ENCODE measurements around the gene TUT4.
A peak's percentile ranks its signal among the peaks of the same experiment; 100 is the strongest.

TUT4 gene

DNA sequence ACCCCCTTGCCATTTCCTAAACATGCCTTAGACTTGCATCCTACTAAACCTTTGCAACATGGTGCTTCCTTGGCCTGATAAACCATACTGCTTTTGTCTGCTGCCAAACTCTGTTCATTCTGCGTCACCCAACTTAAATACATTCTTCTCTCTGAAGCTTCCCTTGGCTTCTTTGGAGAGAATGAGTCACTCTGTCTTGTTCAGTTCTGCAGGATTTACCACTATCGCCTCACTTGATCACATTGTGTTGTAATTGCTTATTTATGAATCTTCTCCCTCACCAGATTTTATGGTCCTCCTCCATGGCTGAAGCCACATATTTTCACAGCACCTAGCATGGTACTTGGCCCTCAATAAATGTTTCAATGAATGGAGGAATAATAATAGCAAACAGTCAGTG, 21.7 kb upstream of the TUT4 start:
- no peak for DNase-seq (ENCODE audit: low read depth in 3 of 3)

DNA sequence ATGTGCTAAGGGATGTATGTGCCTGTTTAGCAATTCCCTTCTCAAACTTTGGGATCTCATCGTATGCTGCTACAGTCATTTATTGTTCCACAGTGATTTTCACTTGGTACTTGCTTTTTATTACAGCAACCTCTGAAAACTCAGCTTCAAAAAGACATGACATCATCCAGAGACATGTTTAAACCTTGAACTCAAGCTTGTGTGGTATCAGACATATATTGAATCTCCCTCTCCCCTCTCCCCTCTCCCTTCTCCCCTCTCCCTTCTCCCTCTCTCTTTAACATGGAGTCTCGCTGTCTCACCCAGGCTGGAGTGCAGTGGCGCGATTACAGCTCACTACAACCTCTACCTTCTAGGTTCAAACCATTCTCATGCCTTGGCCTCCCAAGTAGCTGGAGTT, 19.5 kb upstream of the TUT4 start:
- no peak for DNase-seq (ENCODE audit: low read depth in 3 of 3)

DNA sequence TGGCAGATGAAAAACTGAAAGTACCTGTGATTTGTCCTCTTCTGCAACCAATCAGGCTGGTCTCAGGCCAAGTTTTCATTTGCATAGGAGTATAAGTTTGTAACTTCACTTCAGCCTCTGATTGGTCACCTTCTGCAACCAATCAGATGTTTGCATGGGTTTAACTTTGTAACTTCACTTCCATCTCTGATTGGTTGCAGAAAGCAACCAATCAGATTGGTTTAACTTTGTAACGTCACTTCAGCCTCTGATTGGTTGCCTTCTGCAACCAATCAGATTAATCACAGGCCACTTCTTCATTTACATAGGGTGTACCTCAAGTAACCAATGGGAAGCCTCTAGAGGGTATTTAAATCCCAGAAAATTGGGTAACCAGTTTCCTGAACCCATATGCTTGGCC, 18.9 kb upstream of the TUT4 start:
- DNase-seq (ENCODE audit: low read depth in 3 of 3), result no peak

DNA sequence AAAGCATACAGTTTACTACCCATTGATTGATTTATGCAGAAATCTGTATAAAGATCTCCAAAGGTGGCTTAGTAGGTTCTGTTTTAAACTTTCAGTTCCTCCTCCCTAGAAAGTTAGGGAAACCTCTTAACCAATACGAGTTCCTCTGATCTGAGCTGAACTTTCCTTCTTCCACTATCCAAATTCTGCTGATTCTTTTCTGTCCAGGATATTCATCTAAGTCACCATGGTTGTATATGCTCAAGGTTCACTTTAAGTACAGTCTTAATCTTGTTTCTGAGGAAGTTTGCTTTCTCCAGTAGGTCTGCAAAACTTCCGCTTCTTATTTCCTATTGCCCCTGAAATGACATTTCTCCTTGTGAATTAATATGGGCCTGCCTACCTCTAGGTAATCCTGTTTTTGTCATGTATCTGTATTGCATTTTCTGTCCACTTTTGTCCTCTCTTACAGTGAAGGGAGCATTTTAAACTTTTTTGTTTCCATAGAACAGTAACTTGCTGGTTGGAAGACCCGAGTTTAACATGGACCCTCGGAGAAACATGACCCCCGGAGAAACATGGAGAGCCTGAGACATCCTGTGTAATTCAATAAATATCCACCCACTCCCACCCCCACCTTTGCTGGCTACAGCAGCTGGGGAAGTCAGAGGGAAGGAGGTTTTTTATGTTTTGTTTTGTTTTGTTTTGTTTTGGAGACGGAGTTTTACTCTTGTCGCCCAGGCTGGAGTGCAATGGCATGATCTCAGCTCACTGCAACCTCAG, 16.7 kb upstream of the TUT4 start:
- no peak for DNase-seq (ENCODE audit: low read depth in 3 of 3)

DNA sequence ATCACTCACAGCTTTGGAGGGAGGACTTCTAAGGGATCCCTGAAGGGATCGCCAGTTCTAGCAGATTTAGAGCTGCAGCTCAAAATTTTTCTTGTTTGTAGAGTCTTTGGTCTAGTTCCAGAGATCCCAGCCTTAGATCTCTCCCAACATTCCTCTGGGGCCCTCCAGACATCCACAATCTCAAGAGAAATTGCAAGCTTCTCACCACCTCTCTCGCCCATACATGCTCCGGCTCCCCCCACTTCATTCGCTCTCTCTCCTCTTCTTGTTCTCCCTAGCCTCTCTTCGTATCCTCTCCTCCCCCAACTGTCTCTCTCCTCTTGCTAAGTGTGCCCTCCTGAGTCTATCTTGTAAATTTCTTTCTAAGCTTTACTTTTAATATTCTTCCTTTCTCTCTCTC, 15.1 kb upstream of the TUT4 start:
- no peak for DNase-seq (ENCODE audit: low read depth in 3 of 3)

- DNase-seq (ENCODE audit: low read depth in 3 of 3), result no peak
These were observed 9.9 kb upstream of the TUT4 start for GRCh38 chr1:52562766-52563165.

GRCh38 chr1:52559875-52560274, 7.0 kb upstream of the TUT4 start:
- no peak for DNase-seq (ENCODE audit: low read depth in 3 of 3)

DNA sequence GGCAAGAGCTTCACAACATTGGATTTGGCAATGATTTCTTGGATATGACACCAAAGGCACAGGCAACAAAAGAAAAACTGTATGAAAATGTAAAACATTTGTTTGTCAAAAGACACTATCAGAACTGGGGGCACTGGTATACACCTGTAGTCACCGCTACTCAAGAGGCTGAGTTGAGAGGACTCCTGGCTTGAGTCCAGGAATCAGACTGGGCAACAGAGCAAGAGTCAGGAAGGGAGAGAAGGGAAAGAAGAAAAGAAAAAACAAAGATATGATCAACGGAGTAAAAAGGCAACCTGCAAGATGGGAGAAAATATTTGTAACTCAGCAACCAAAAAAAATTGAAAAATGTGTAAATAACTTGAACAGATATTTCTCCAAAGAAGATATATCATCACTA, 6.0 kb upstream of the TUT4 start:
- DNase-seq (ENCODE audit: low read depth in 3 of 3), result no peak

GRCh38 chr1:52556641-52557360, 3.9 kb upstream of the TUT4 start:
- no peak for DNase-seq (ENCODE audit: low read depth in 3 of 3)

GRCh38 chr1:52554756-52555155, 1.9 kb upstream of the TUT4 start:
- DNase-seq (ENCODE audit: low read depth in 3 of 3), result no peak

DNA sequence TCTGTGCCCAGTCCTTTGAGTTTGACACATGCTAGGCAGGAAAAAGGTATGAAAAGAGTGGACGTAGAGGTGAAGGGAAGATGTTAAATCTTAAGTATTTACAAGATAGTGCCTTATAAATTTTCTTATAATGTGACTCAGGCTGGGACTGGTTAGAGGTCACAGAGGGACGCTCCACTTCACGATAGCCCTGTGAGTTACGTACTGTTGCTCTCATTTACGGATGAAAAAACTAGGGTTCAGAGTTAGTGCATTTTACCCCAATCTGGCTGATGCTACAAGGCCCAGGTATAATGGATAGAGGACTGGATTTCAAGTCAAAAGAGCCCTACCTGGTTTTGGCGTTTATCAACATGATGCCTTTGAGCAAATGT, 1.4 kb upstream of the TUT4 start:
- DNase-seq (ENCODE audit: low read depth in 3 of 3), result no peak

DNA sequence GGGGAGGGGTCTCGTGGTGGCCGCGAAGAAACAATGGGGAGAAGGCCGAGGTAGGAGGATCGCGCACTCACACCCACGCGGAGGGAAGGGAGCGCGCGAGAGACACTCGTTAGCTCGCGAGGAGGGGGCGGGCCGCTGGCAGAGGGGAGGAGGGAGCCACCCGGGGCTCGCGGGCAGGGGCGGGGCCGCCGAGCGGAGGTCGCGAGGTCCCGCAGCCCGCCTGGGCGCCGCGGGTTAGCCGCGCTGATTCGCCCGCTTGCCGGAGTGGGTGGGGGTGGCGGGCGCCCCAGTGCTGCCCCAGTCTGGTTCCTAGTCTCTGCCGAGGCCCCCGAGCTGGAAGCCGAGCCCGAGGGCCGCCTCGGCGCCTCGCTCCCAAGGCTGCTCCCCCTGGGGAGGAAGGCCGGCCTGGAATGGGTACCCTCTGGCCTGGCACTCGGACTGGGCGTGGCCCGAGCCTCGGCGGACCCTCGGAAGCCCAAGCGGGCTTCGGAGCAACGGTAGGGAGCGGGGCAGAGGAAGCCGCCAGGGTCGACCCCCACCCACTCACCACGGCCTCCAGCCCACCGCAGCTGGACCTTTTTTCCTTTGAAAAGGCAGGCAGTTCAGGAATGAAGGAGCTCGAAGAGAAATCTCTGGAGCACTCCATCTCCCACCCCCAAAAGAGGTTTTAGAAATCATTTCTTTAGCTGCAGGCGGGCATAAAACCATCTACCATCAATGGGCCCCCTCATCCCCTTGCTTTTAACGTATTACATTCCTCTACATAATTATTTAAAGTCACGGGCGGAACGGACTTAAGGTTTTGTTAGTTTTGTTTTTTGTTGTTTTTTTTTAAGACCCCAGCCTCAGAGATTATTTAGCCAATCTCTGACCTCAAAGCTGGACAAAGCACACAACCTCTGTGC, 722 bp upstream of the TUT4 start:
- DNase-seq (ENCODE audit: low read depth in 3 of 3), result peak; percentile 84 to 86 (median 86)

GRCh38 chr1:52552236-52552504, 722 bp downstream of the TUT4 start:
- peak; percentile 23 to 44 (median 41) for DNase-seq (ENCODE audit: low read depth in 3 of 3)

GRCh38 chr1:52551507-52552235, 1.2 kb downstream of the TUT4 start:
- peak in 1 of 3 experiments; percentile 17 for DNase-seq (ENCODE audit: low read depth in 3 of 3)

- DNase-seq (ENCODE audit: low read depth in 3 of 3), result no peak
These were observed 2.4 kb downstream of the TUT4 start for GRCh38 chr1:52550447-52550846.

- no peak for DNase-seq (ENCODE audit: low read depth in 3 of 3)
These were observed 3.6 kb downstream of the TUT4 start for GRCh38 chr1:52549267-52549666.

DNA sequence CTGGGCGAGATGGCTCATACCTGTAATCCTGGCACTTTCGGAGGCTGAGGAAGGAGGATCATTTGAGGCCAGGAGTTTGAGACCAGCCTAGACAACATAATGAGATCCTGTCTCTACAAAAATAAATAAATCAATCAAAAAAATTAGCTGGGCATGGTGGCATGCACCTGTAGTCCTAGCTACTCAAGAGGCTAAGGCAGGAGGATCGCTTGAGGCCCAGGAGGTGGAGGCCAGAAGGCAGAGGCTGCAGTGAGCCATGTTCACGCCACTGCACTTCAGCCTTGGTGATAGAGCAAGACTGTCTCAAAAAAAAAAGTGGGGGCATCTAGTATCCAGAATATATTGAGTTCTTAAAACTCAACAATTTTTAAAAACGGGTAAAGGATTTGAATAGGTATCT, 6.0 kb downstream of the TUT4 start:
- DNase-seq (ENCODE audit: low read depth in 3 of 3), result no peak

DNA sequence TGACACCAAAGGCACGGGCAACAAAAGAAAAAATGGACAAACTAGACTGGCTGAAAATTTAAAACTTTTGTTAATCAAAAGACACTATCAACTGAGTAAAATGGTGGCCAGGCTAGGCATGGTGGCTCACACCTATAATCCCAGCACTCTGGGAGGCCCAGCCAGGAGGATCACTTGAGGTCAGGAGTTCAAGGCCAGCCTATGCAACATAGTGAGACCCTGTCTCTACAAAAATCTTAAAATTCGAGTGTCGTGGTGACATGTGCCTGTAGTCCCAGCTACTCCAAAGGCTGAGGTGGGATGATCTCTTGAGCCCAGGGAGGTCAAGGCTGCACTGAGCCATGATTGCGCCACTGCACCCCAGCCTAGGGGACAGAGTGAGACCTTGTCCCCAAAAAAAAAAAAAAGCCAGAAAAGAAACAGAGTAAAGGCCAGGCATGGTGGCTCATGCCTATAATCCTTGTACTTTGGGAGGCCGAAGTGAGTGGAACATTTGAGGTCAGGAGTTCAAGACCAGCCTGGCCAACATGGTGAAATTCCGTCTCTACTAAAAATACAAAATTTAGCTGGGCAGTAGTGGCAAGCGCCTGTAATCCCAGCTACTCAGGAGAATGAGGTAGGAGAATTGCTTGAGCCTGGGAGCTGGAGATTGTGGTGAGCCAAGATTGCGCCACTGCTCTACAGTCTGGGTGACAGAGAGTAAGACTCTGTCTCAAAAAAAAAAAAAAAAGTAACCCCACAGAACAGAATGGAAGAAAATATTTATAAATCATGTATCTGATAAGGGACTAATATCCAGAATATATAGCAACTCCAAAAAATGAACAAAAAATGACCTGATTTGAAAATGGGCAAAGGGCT, 8.0 kb downstream of the TUT4 start:
- DNase-seq (ENCODE audit: low read depth in 3 of 3), result no peak

- no peak for DNase-seq (ENCODE audit: low read depth in 3 of 3)
These were observed 10.7 kb downstream of the TUT4 start for GRCh38 chr1:52542085-52542688.

DNA sequence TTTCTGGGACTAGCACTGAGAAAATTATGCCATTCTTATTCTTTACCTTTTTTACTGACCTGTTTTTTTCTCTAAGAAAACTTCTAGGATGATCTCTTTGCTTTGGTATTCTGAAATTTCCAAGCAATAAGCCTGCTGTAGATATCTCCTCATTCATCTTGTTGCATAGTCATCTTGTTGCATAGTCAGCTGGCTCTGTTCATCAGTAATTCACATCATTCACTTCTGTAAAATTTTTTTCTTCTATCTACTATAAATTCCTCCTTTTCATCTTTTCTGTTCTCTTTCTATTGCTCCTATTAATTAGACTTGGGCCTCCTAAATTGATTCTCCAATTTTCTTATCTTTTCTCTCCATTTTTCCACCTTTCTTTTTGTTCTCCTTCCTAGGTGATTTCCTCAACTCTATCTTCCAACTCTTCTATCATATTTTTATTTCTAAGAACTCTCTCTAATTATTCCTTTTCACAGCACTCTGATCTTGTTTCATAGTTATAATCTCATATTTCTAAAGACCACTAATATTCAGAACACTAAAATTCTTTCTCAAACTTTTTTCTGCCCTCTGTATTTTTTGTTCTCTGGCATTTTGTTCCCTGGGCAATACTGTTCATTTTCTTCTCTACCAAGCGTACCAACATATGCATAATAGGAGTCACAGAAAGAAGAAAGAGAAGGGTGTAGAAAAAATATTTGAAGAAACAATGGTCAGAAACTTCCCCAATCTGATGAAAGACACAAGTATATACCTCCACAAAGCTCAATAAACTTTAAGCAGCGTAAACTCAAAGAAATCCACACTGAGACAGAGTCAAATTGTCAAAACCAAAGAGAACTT, 17.7 kb downstream of the TUT4 start:
- no peak for DNase-seq (ENCODE audit: low read depth in 3 of 3)

Measured in stimulated activated CD4-positive, alpha-beta T cell treated with anti-CD3 and anti-CD28 coated beads, TNF-alpha, amount 100 ng/mL, for 4 hours (primary cell).